K562 (cell line): ENCODE results near the gene ANO9. TPM values are rescaled to one million over a fixed set of nuclear protein-coding genes. Genes with fewer than 3 reads are reported as not detected.
A peak's percentile ranks its signal among the peaks of the same experiment; 100 is the strongest.

ENCODE experiments used
- ARID1B ChIP-seq: fragments of 450-650 bp; IDR thresholded peaks from 2 replicates; pipeline ENCODE4 v1.6.1; 2016; ENCODE audit warnings: antibody characterized with exemption, mild to moderate bottlenecking, inconsistent platforms
- CBFA2T2 ChIP-seq: fragments of 450-650 bp; conservative IDR thresholded peaks from 2 replicates; pipeline ENCODE4 v1.6.1; 2017; ENCODE audit warnings: mild to moderate bottlenecking
- CREBBP ChIP-seq: IDR thresholded peaks from one replicate; pipeline ENCODE4 v1.6.1; 2012; ENCODE audit warnings: low read depth, mild to moderate bottlenecking, control low read depth, inconsistent platforms, low read length
- MYC ChIP-seq, 2 experiments: fragments of 250-450 bp in 1 of 2; sonication (Bioruptor Pico) in 1 of 2; IDR thresholded peaks; 2 replicates each; pipeline versions ENCODE4 v1.5.1 to v1.6.1; 2012 to 2021; ENCODE audit warnings: low read depth in 2 of 2, borderline replicate concordance in 1 of 2, improper control_type of control experiment in 1 of 2, low read length in 1 of 2, mild to moderate bottlenecking in 1 of 2, moderate library complexity in 1 of 2
- NCOR1 ChIP-seq: fragments of 450-650 bp; IDR thresholded peaks from 2 replicates; pipeline ENCODE4 v1.6.1; 2016; ENCODE audit warnings: mild to moderate bottlenecking, moderate library complexity
- POLR2AphosphoS5 ChIP-seq: IDR thresholded peaks from 2 replicates; pipeline ENCODE4 v1.6.1; 2011; ENCODE audit warnings: mild to moderate bottlenecking, low read depth, low read length, moderate library complexity; ENCODE audit not compliant: control insufficient read depth, insufficient read depth
- SOX6 ChIP-seq: fragments of 450-650 bp; IDR thresholded peaks from 2 replicates; pipeline ENCODE4 v1.6.1; 2014; ENCODE audit warnings: mild to moderate bottlenecking
- TAL1 ChIP-seq: fragments of 450-650 bp; IDR thresholded peaks from 2 replicates; pipeline ENCODE4 v1.6.1; 2016; ENCODE audit warnings: mild to moderate bottlenecking
- ZFX ChIP-seq: sonication (generic); formaldehyde crosslinking; IDR thresholded peaks from 2 replicates; pipeline ENCODE4 v1.8.0; 2022; ENCODE audit warnings: mild to moderate bottlenecking, missing genetic modification reagents, moderate library complexity
- ZNF133 ChIP-seq: fragments of 250-450 bp; sonication (Bioruptor Pico); IDR thresholded peaks from 2 replicates; pipeline ENCODE4 v1.4.0; 2020; ENCODE audit warnings: mild to moderate bottlenecking
- ZNF644 ChIP-seq: fragments of 200-800 bp; sonication (Bioruptor generic); IDR thresholded peaks from 2 replicates; pipeline ENCODE4 v1.6.1; 2016; ENCODE audit warnings: low read depth, missing genetic modification characterization, missing compliant biosample characterization
- ZNF766 ChIP-seq: fragments of 200-800 bp; sonication (Bioruptor generic); conservative IDR thresholded peaks from 2 replicates; pipeline ENCODE4 v1.6.1; 2016; ENCODE audit warnings: missing genetic modification characterization, missing compliant biosample characterization
- polyA plus RNA-seq, 8 experiments: library from polyadenylated mRNA; depleted of rRNA in 4 of 8; stranded (reverse) in 5 of 8; unstranded in 3 of 8; fragments of >200 nt; fragmentation: Nextera tagmentation in 2 of 8; fragmentation: Illumina TruSeq in 1 of 8; extraction: Ambion mirVana in 2 of 8; extraction: Trizol in 1 of 8; gene quantifications; 2 replicates each; pipeline versions ENCODE4 v1.2.1 to v1.2.3, GENCODE V29; 2011 to 2014; ENCODE audit warnings: inconsistent platforms in 1 of 8, missing spikeins in 1 of 8
- total RNA-seq, 7 experiments: library from RNA; depleted of rRNA in 6 of 7; stranded (reverse); fragments of >200 nt in 6 of 7; fragmentation: Illumina TruSeq in 2 of 7; extraction: Trizol in 2 of 7; gene quantifications; 2 replicates each; pipeline versions ENCODE4 v1.2.1 to v1.2.3, GENCODE V29; 2011 to 2021; ENCODE audit warnings: low replicate concordance in 1 of 7
- TF ChIP-seq, protein P1 (sequence below): IDR thresholded peaks from 2 replicates; pipeline ENCODE4 v1.6.1; 2014; ENCODE audit warnings: antibody characterized with exemption
- TF ChIP-seq, protein P2 (sequence below): fragments of 450-650 bp; IDR thresholded peaks from 2 replicates; pipeline ENCODE4 v1.6.1; 2016; ENCODE audit warnings: mild to moderate bottlenecking, moderate library complexity
- TF ChIP-seq, protein P3 (sequence below): fragments of 250-450 bp; sonication (Bioruptor Pico); IDR thresholded peaks from 2 replicates; pipeline ENCODE4 v1.8.0; 2021; ENCODE audit warnings: mild to moderate bottlenecking, moderate library complexity

The ANO9 gene
- total and polyA plus RNA-seq, 9 of the 15 experiments (the other 6 are each of a cell fraction or from before 2014, with no cell fraction given): 0.20 to 14.5 (median 4.5) TPM

DNA sequence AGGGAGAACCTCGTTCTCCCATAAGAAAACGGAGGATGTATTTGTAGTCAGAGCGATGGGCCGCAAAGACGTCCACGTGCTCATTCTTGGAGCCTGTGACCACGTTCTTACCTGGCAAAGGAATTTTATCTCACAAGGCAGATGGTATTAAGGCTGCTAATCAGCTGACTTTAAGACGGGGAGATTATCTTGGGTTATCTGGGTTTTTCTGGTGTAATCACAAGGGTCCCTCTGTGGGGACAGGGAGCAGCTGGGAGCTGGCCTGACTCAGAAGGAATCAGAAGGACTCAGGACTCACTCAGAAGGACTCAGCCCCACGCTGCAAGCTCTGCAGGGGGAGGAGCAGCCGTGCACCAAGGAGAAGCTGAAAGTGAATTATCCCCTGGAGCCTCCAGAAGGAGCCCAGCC, 19.6 kb downstream of the ANO9 start (continued):
- TF ChIP-seq, protein P1, sequence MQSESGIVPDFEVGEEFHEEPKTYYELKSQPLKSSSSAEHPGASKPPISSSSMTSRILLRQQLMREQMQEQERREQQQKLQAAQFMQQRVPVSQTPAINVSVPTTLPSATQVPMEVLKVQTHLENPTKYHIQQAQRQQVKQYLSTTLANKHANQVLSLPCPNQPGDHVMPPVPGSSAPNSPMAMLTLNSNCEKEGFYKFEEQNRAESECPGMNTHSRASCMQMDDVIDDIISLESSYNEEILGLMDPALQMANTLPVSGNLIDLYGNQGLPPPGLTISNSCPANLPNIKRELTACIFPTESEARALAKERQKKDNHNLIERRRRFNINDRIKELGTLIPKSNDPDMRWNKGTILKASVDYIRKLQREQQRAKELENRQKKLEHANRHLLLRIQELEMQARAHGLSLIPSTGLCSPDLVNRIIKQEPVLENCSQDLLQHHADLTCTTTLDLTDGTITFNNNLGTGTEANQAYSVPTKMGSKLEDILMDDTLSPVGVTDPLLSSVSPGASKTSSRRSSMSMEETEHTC: no peak; the same call in 1 of the 2 replicates
- TF ChIP-seq ZNF644 (tag): 0 out of 2 replicates have a peak, but pooled peaks have one; percentile 30
- peak; percentile 76 for TF ChIP-seq NCOR1
- TF ChIP-seq MYC (IDR thresholded peaks at IDR 0.05; ENCODE audit: low read depth, low read length): peak; percentile 92
- no peak; the same call in 1 of the 2 replicates for TF ChIP-seq MYC (CRISPR knock-in tag; IDR thresholded peaks at IDR 0.05; ENCODE audit: borderline replicate concordance, low read depth)
- TF ChIP-seq ZFX (CRISPR knock-in tag): peak; percentile 86
- TF ChIP-seq, protein P2, sequence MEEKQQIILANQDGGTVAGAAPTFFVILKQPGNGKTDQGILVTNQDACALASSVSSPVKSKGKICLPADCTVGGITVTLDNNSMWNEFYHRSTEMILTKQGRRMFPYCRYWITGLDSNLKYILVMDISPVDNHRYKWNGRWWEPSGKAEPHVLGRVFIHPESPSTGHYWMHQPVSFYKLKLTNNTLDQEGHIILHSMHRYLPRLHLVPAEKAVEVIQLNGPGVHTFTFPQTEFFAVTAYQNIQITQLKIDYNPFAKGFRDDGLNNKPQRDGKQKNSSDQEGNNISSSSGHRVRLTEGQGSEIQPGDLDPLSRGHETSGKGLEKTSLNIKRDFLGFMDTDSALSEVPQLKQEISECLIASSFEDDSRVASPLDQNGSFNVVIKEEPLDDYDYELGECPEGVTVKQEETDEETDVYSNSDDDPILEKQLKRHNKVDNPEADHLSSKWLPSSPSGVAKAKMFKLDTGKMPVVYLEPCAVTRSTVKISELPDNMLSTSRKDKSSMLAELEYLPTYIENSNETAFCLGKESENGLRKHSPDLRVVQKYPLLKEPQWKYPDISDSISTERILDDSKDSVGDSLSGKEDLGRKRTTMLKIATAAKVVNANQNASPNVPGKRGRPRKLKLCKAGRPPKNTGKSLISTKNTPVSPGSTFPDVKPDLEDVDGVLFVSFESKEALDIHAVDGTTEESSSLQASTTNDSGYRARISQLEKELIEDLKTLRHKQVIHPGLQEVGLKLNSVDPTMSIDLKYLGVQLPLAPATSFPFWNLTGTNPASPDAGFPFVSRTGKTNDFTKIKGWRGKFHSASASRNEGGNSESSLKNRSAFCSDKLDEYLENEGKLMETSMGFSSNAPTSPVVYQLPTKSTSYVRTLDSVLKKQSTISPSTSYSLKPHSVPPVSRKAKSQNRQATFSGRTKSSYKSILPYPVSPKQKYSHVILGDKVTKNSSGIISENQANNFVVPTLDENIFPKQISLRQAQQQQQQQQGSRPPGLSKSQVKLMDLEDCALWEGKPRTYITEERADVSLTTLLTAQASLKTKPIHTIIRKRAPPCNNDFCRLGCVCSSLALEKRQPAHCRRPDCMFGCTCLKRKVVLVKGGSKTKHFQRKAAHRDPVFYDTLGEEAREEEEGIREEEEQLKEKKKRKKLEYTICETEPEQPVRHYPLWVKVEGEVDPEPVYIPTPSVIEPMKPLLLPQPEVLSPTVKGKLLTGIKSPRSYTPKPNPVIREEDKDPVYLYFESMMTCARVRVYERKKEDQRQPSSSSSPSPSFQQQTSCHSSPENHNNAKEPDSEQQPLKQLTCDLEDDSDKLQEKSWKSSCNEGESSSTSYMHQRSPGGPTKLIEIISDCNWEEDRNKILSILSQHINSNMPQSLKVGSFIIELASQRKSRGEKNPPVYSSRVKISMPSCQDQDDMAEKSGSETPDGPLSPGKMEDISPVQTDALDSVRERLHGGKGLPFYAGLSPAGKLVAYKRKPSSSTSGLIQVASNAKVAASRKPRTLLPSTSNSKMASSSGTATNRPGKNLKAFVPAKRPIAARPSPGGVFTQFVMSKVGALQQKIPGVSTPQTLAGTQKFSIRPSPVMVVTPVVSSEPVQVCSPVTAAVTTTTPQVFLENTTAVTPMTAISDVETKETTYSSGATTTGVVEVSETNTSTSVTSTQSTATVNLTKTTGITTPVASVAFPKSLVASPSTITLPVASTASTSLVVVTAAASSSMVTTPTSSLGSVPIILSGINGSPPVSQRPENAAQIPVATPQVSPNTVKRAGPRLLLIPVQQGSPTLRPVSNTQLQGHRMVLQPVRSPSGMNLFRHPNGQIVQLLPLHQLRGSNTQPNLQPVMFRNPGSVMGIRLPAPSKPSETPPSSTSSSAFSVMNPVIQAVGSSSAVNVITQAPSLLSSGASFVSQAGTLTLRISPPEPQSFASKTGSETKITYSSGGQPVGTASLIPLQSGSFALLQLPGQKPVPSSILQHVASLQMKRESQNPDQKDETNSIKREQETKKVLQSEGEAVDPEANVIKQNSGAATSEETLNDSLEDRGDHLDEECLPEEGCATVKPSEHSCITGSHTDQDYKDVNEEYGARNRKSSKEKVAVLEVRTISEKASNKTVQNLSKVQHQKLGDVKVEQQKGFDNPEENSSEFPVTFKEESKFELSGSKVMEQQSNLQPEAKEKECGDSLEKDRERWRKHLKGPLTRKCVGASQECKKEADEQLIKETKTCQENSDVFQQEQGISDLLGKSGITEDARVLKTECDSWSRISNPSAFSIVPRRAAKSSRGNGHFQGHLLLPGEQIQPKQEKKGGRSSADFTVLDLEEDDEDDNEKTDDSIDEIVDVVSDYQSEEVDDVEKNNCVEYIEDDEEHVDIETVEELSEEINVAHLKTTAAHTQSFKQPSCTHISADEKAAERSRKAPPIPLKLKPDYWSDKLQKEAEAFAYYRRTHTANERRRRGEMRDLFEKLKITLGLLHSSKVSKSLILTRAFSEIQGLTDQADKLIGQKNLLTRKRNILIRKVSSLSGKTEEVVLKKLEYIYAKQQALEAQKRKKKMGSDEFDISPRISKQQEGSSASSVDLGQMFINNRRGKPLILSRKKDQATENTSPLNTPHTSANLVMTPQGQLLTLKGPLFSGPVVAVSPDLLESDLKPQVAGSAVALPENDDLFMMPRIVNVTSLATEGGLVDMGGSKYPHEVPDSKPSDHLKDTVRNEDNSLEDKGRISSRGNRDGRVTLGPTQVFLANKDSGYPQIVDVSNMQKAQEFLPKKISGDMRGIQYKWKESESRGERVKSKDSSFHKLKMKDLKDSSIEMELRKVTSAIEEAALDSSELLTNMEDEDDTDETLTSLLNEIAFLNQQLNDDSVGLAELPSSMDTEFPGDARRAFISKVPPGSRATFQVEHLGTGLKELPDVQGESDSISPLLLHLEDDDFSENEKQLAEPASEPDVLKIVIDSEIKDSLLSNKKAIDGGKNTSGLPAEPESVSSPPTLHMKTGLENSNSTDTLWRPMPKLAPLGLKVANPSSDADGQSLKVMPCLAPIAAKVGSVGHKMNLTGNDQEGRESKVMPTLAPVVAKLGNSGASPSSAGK: peak; percentile 69
- TF ChIP-seq ZNF766: peak; percentile 60; the same call in 1 of the 2 replicates
- TF ChIP-seq, protein P3, sequence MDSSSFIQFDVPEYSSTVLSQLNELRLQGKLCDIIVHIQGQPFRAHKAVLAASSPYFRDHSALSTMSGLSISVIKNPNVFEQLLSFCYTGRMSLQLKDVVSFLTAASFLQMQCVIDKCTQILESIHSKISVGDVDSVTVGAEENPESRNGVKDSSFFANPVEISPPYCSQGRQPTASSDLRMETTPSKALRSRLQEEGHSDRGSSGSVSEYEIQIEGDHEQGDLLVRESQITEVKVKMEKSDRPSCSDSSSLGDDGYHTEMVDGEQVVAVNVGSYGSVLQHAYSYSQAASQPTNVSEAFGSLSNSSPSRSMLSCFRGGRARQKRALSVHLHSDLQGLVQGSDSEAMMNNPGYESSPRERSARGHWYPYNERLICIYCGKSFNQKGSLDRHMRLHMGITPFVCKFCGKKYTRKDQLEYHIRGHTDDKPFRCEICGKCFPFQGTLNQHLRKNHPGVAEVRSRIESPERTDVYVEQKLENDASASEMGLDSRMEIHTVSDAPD: no peak
- peak; percentile 88 for TF ChIP-seq ARID1B
- peak; percentile 91 for TF ChIP-seq CBFA2T2
- no peak for TF ChIP-seq CREBBP
- peak; percentile 37; the same call in 1 of the 2 replicates for TF ChIP-seq SOX6
- no peak for TF ChIP-seq ZNF133 (CRISPR knock-in tag)
- TF ChIP-seq POLR2AphosphoS5: peak; percentile 72
- TF ChIP-seq TAL1: peak; percentile 86
